Endothelial cell of umbilical vein (primary cell): ENCODE measurements around the gene SLC39A9. TPM values are rescaled to one million over a fixed set of nuclear protein-coding genes. Genes with fewer than 3 reads are reported as not detected.

Experiments used
- BruUV-seq: library from RNA; stranded (reverse); fragments of 400-500 nt; replicated peaks from 2 replicates; lab custom pipeline; 2021; lab: Mats Ljungman, UMichigan
- CTCF ChIA-PET: fragments of 300-600, 350-600 bp; sonication (Branson Sonifier 250); formaldehyde crosslinking; loops from one replicate; lab custom pipeline; 2021; ENCODE audit warnings: antibody characterized with exemption, inconsistent platforms; lab: Charles Lee
- POLR2A ChIA-PET: fragments of 300-600, 350-600 bp; sonication (Branson Sonifier 250); formaldehyde crosslinking; loops from one replicate; lab custom pipeline; 2021; ENCODE audit warnings: antibody characterized with exemption, inconsistent platforms; lab: Charles Lee
- DNase-seq: peaks from one replicate; pipeline ENCODE4 v3.0.0-alpha.2; 2011; ENCODE audit warnings: low read depth, low spot score
- FAIRE-seq: peaks from 2 replicates; lab custom pipeline; 2011; peaks lifted over from hg19 to GRCh38; lab: Jason Lieb, UNC
- H2AFZ ChIP-seq: 2 replicates; pipeline ENCODE4 v1.6.0; 2012; ENCODE audit warnings: low read depth, low read length, control low read depth, inconsistent platforms
- H3K27ac ChIP-seq: 2 replicates; pipeline ENCODE4 v1.5.1; 2011; ENCODE audit warnings: low read depth, mild to moderate bottlenecking, control low read depth, low read length, moderate library complexity; ENCODE audit not compliant: insufficient read depth
- H3K27me3 ChIP-seq, 2 experiments: 2 replicates each; pipeline versions ENCODE4 v1.6.0 to v1.6.1; 2011; ENCODE audit warnings: low read length in 2 of 2, mixed read lengths in 1 of 2; ENCODE audit not compliant: control insufficient read depth in 2 of 2, insufficient read depth in 2 of 2
- H3K36me3 ChIP-seq, 2 experiments: 2 replicates in 1 of 2; 3 replicates in 1 of 2; pipeline ENCODE4 v1.5.1; 2011; ENCODE audit warnings: low read length in 2 of 2, mild to moderate bottlenecking in 1 of 2, moderate library complexity in 1 of 2; ENCODE audit not compliant: control insufficient read depth in 2 of 2, insufficient read depth in 2 of 2; ENCODE audit errors: extremely low read depth in 1 of 2
- H3K4me1 ChIP-seq: 3 replicates; pipeline ENCODE4 v1.5.1; 2011; ENCODE audit warnings: mild to moderate bottlenecking, low read length; ENCODE audit not compliant: control insufficient read depth, insufficient read depth; ENCODE audit errors: extremely low read depth
- H3K4me2 ChIP-seq: 2 replicates; pipeline ENCODE4 v1.6.1; 2011; ENCODE audit warnings: low read length, control low read depth, mixed read lengths; ENCODE audit not compliant: insufficient read depth
- H3K4me3 ChIP-seq, 3 experiments: fragments of 200-600 bp in 1 of 3; sonication (generic), shearing (Covaris generic) in 1 of 3; replicated peaks in 1 of 3; 2 replicates each; pipeline ENCODE4 v1.5.1; 2011 to 2016; ENCODE audit warnings: control low read depth in 3 of 3, low read length in 3 of 3, mild to moderate bottlenecking in 2 of 3, inconsistent platforms in 1 of 3, low read depth in 1 of 3, moderate library complexity in 1 of 3; ENCODE audit not compliant: insufficient read depth in 1 of 3
- H3K79me2 ChIP-seq: 2 replicates; pipeline ENCODE4 v1.6.0; 2012; ENCODE audit warnings: low read length, inconsistent platforms; ENCODE audit not compliant: control insufficient read depth, insufficient read depth
- H3K9ac ChIP-seq: replicated peaks from 2 replicates; pipeline ENCODE3; 2011; ENCODE audit warnings: low read length, control low read depth; ENCODE audit not compliant: insufficient read depth; ENCODE audit errors: extremely low read depth
- H3K9me1 ChIP-seq: replicated peaks from 3 replicates; pipeline ENCODE4 v1.6.0; 2011; ENCODE audit warnings: mild to moderate bottlenecking, low read length; ENCODE audit not compliant: control insufficient read depth, insufficient read depth; ENCODE audit errors: extremely low read depth
- H3K9me3 ChIP-seq: replicated peaks from 2 replicates; pipeline ENCODE4 v1.5.1; 2012; ENCODE audit warnings: low read length, inconsistent platforms; ENCODE audit not compliant: control insufficient read depth, insufficient read depth
- H4K20me1 ChIP-seq: replicated peaks from 2 replicates; pipeline ENCODE3; 2011; ENCODE audit warnings: mild to moderate bottlenecking, low read length; ENCODE audit not compliant: control insufficient read depth, insufficient read depth; ENCODE audit errors: extremely low read depth
- CTCF ChIP-seq, 2 donors: IDR thresholded peaks; 1 replicate in 1 of 2; 2 replicates in 1 of 2; pipeline ENCODE4 v1.5.1; 2011; ENCODE audit warnings: low read length in 2 of 2, mild to moderate bottlenecking in 2 of 2, moderate library complexity in 2 of 2, control low read depth in 1 of 2, inconsistent platforms in 1 of 2, low read depth in 1 of 2; ENCODE audit not compliant: insufficient read depth in 1 of 2; ENCODE audit errors: extremely low read depth in 1 of 2
- EZH2 ChIP-seq: IDR thresholded peaks from 2 replicates; pipeline ENCODE4 v1.6.1; 2012; ENCODE audit warnings: borderline replicate concordance, low read depth, mild to moderate bottlenecking, moderate library complexity, low read length, inconsistent platforms; ENCODE audit not compliant: severe bottlenecking
- JUN ChIP-seq: IDR thresholded peaks from 2 replicates; pipeline ENCODE4 v1.6.1; 2011; ENCODE audit warnings: borderline replicate concordance, low read depth; ENCODE audit not compliant: insufficient read length, insufficient read depth
- MAX ChIP-seq: IDR thresholded peaks from 2 replicates; pipeline ENCODE4 v1.6.1; 2011; ENCODE audit not compliant: insufficient read depth, insufficient read length
- POLR2AphosphoS5 ChIP-seq: IDR thresholded peaks from 2 replicates; pipeline ENCODE4 v1.6.1; 2012; ENCODE audit warnings: low read depth, mild to moderate bottlenecking, control low read depth, low read length, moderate library complexity; ENCODE audit not compliant: insufficient read depth
- dilution Hi-C: fragments of 300-500 bp; cut with MboI; formaldehyde crosslinking; loops from one replicate; pipeline ENCODE4 v1.15.0; 2019; ENCODE audit warnings: low sequenced_read_pairs; ENCODE audit not compliant: extremely low pct_ligation_motif_present
- intact Hi-C: fragments of 100-400 bp; cut with micrococcal nuclease; formaldehyde crosslinking; loops from one replicate; pipeline ENCODE4 v1.10.0; 2022
- polyA plus RNA-seq, 4 experiments: library from polyadenylated mRNA; depleted of rRNA in 3 of 4; stranded (reverse) in 3 of 4; unstranded in 1 of 4; fragments of >200 nt; gene quantifications; 2 replicates each; pipeline versions ENCODE4 v1.2.1 to v1.2.3, GENCODE V29; 2011 to 2012; ENCODE audit warnings: missing spikeins in 1 of 4
- total RNA-seq: library from RNA; stranded (reverse); gene quantifications from 2 replicates; pipeline ENCODE4 v1.2.3, GENCODE V29; 2021

Gene SLC39A9
- total and polyA plus RNA-seq, 2 donors (not counting 3 experiments of a cell fraction or from before 2014, with no cell fraction given) = 39.8 to 55.2 TPM

- no peak overlapping the region for H3K27ac ChIP-seq
- no peak overlapping the region for H3K4me2 ChIP-seq
- ChIA-PET POLR2A (no interaction called here), CTCF (interaction anchor here (0.7 to 1.2 kb wide), 2 partner anchors 9 to 109 kb away, joined by 3 read pairs; no protein-coding TSS in a partner anchor)
- H3K36me3 ChIP-seq = no peaks in the 10 kb centered on the region
- H4K20me1 ChIP-seq = no peaks in the 10 kb centered on the region
- no peak for TF ChIP-seq JUN
- TF ChIP-seq CTCF (IDR thresholded peaks at IDR 0.05; ENCODE audit: extremely low read depth in 1 of 2, insufficient read depth in 1 of 2, low read depth in 1 of 2, low read length in 2 of 2) = no peak
- no peak for TF ChIP-seq POLR2AphosphoS5
- TF ChIP-seq EZH2 = no peak
- no peak for TF ChIP-seq MAX
- intact Hi-C loops = no loop called here
- no peaks in the 10 kb centered on the region for H3K4me1 ChIP-seq
- H3K9me1 ChIP-seq = no peaks in the 10 kb centered on the region
- dilution Hi-C loops = no loop called here
- BruUV-seq = no TSS peak
- FAIRE-seq (no peak), DNase-seq (no peak)
- H3K79me2 ChIP-seq = no peaks in the 10 kb centered on the region
- no peak overlapping the region for H2AFZ ChIP-seq
- H3K4me3 ChIP-seq = no peak overlapping the region
- H3K27me3 ChIP-seq = no peaks in the 10 kb centered on the region
- H3K9ac ChIP-seq = no peak overlapping the region
- no peaks in the 10 kb centered on the region for H3K9me3 ChIP-seq
Observed at GRCh38 chr14:69351911-69352310, 46.6 kb upstream of the SLC39A9 start.
